Loucy (cell line): ENCODE data around the gene TCTN2.

Experiments
- H2AFZ ChIP-seq: fragments of 200-600 bp; sonication (generic); 2 replicates; pipeline ENCODE4 v1.6.0; 2016; ENCODE audit warnings: antibody characterized with exemption, mild to moderate bottlenecking, low read length, moderate library complexity
- H3F3A ChIP-seq: fragments of 200-600 bp; 2 replicates; pipeline ENCODE4 v1.6.0; 2016; ENCODE audit warnings: antibody characterized with exemption, low read depth, mild to moderate bottlenecking
- H3K27me3 ChIP-seq: fragments of 200-600 bp; sonication (generic); 2 replicates; pipeline ENCODE4 v1.6.1; 2014; ENCODE audit warnings: low read length, mild to moderate bottlenecking; ENCODE audit not compliant: insufficient read depth, poor library complexity, severe bottlenecking
- H3K36me3 ChIP-seq: fragments of 200-600 bp; sonication (generic); 2 replicates; pipeline ENCODE4 v1.6.1; 2016; ENCODE audit warnings: low read length; ENCODE audit not compliant: insufficient read depth
- H3K4me1 ChIP-seq: fragments of 200-600 bp; sonication (generic); 2 replicates; pipeline ENCODE4 v1.5.1; 2014; ENCODE audit warnings: low read length, mild to moderate bottlenecking; ENCODE audit not compliant: insufficient read depth, poor library complexity, severe bottlenecking
- H3K4me2 ChIP-seq: fragments of 200-600 bp; sonication (generic); 2 replicates; pipeline ENCODE4 v1.6.0; 2014; ENCODE audit warnings: antibody characterized with exemption, low read length, low read depth, mild to moderate bottlenecking; ENCODE audit not compliant: poor library complexity, severe bottlenecking
- H3K4me3 ChIP-seq: fragments of 200-600 bp; sonication (generic); 2 replicates; pipeline ENCODE4 v1.5.1; 2014; ENCODE audit warnings: low read length, mild to moderate bottlenecking, mixed read lengths; ENCODE audit not compliant: poor library complexity, severe bottlenecking
- H3K79me2 ChIP-seq: fragments of 200-600 bp; sonication (generic); 2 replicates; pipeline ENCODE4 v1.6.1; 2014; ENCODE audit warnings: low read length; ENCODE audit not compliant: insufficient read depth
- H3K9ac ChIP-seq: fragments of 200-600 bp; sonication (generic); 2 replicates; pipeline ENCODE4 v1.6.0; 2014; ENCODE audit warnings: mild to moderate bottlenecking, low read depth, low read length, moderate library complexity; ENCODE audit not compliant: poor library complexity, severe bottlenecking
- H3K9me2 ChIP-seq: fragments of 200-600 bp; sonication (generic); replicated peaks from 2 replicates; pipeline ENCODE4 v1.6.1; 2016; ENCODE audit warnings: low read depth, low read length, mixed read lengths
- H3K9me3 ChIP-seq: fragments of 200-600 bp; sonication (generic); 2 replicates; pipeline ENCODE4 v1.6.1; 2014; ENCODE audit warnings: mild to moderate bottlenecking, antibody characterized with exemption, low read length, low read depth; ENCODE audit not compliant: insufficient read depth
- H4K20me1 ChIP-seq: fragments of 200-600 bp; sonication (generic); 2 replicates; pipeline ENCODE4 v1.6.0; 2014; ENCODE audit warnings: antibody characterized with exemption, low read length, mild to moderate bottlenecking; ENCODE audit not compliant: insufficient read depth, poor library complexity, severe bottlenecking
- CTCF ChIP-seq: fragments of 200-600 bp; sonication (generic); conservative IDR thresholded peaks from 2 replicates; pipeline ENCODE4 v1.5.1; 2014; ENCODE audit warnings: mild to moderate bottlenecking, antibody characterized with exemption, low read length
- EZH2phosphoT487 ChIP-seq: fragments of 200-600 bp; IDR thresholded peaks from 2 replicates; pipeline ENCODE4 v1.6.1; 2018; ENCODE audit warnings: antibody characterized with exemption, mild to moderate bottlenecking, moderate library complexity, borderline replicate concordance

The TCTN2 gene

GRCh38 chr12:123634142-123634561, 36.8 kb upstream of the TCTN2 start:
- no peaks in the 10 kb centered on the region for H3K27me3 ChIP-seq

GRCh38 chr12:123643911-123644310, 27.0 kb upstream of the TCTN2 start:
- no peaks in the 10 kb centered on the region for H3K27me3 ChIP-seq
- no peaks in the 10 kb centered on the region for H3K9me2 ChIP-seq
- H3K4me1 ChIP-seq = no peaks in the 10 kb centered on the region
- H4K20me1 ChIP-seq = no peaks in the 10 kb centered on the region
- no peaks in the 10 kb centered on the region for H3K9me3 ChIP-seq
- no peak overlapping the region for H2AFZ ChIP-seq
- no peaks in the 10 kb centered on the region for H3F3A ChIP-seq
- no peak overlapping the region for H3K4me2 ChIP-seq
- H3K36me3 ChIP-seq = peaks cover 16% of the 10 kb centered on the region; the same call in 1 of the 2 replicates
- no peak overlapping the region for H3K4me3 ChIP-seq
- TF ChIP-seq CTCF = no peak
- TF ChIP-seq EZH2phosphoT487 = no peak
- no peaks in the 10 kb centered on the region for H3K79me2 ChIP-seq
- no peak overlapping the region for H3K9ac ChIP-seq

More at GRCh38 chr12:123634142-123634561, 36.8 kb upstream of the TCTN2 start:
- H2AFZ ChIP-seq = peak overlapping the region; percentile 66
- H3F3A ChIP-seq = no peaks in the 10 kb centered on the region
- peak overlapping the region; percentile 64 for H3K4me2 ChIP-seq
- H3K4me3 ChIP-seq = peak overlapping the region; percentile 84
- TF ChIP-seq CTCF = no peak
- TF ChIP-seq EZH2phosphoT487 = no peak
- peaks cover 11% of the 10 kb centered on the region; the same call in 1 of the 2 replicates for H3K36me3 ChIP-seq
- H3K9me2 ChIP-seq = no peaks in the 10 kb centered on the region
- H4K20me1 ChIP-seq = no peaks in the 10 kb centered on the region
- H3K9me3 ChIP-seq = no peaks in the 10 kb centered on the region
- H3K79me2 ChIP-seq = peaks cover 34% of the 10 kb centered on the region
- H3K9ac ChIP-seq = peak overlapping the region; percentile 89
- peaks cover 7% of the 10 kb centered on the region for H3K4me1 ChIP-seq

- no peak overlapping the region for H3K4me3 ChIP-seq
- no peaks in the 10 kb centered on the region for H4K20me1 ChIP-seq
- no peaks in the 10 kb centered on the region for H3K9me3 ChIP-seq
- peaks cover 21% of the 10 kb centered on the region; the same call in 1 of the 2 replicates for H3K36me3 ChIP-seq
- H3F3A ChIP-seq = no peaks in the 10 kb centered on the region
- no peaks in the 10 kb centered on the region for H3K27me3 ChIP-seq
- H2AFZ ChIP-seq = no peak overlapping the region
- H3K4me1 ChIP-seq = no peaks in the 10 kb centered on the region
- TF ChIP-seq CTCF = no peak
- TF ChIP-seq EZH2phosphoT487 = no peak
- H3K9ac ChIP-seq = no peak overlapping the region
- H3K9me2 ChIP-seq = no peaks in the 10 kb centered on the region
- no peak overlapping the region for H3K4me2 ChIP-seq
- no peaks in the 10 kb centered on the region for H3K79me2 ChIP-seq
Observed at GRCh38 chr12:123645380-123645779, 25.5 kb upstream of the TCTN2 start.
